Kidney epithelial cell (primary cell): ENCODE data around the gene GREB1. TPM values are rescaled to one million over a fixed set of nuclear protein-coding genes. Genes with fewer than 3 reads are reported as not detected.

Experiments used
- DNase-seq: peaks from one replicate; pipeline ENCODE4 v3.0.0-alpha.2; 2010; ENCODE audit warnings: low read depth
- H3K27me3 ChIP-seq: 2 replicates; pipeline ENCODE4 v1.6.0; 2011; ENCODE audit warnings: low read length; ENCODE audit not compliant: control insufficient read depth, insufficient read depth
- H3K36me3 ChIP-seq: 2 replicates; pipeline ENCODE4 v1.5.1; 2011; ENCODE audit warnings: low read length; ENCODE audit not compliant: control insufficient read depth, insufficient read depth
- H3K4me3 ChIP-seq: 2 replicates; pipeline ENCODE4 v1.5.1; 2011; ENCODE audit warnings: low read depth, mild to moderate bottlenecking, control low read depth, low read length
- total RNA-seq: library from RNA; depleted of rRNA; stranded (reverse); fragments of >200 nt; gene quantifications from 2 replicates; pipeline ENCODE4 v1.2.3, GENCODE V29; 2015
- TF ChIP-seq, protein P1 (sequence below): IDR thresholded peaks from 2 replicates; pipeline ENCODE4 v1.5.1; 2011; ENCODE audit warnings: mild to moderate bottlenecking, moderate library complexity, low read length, control low read depth, inconsistent platforms; ENCODE audit not compliant: insufficient read depth, poor library complexity, severe bottlenecking

Gene GREB1, protein sequence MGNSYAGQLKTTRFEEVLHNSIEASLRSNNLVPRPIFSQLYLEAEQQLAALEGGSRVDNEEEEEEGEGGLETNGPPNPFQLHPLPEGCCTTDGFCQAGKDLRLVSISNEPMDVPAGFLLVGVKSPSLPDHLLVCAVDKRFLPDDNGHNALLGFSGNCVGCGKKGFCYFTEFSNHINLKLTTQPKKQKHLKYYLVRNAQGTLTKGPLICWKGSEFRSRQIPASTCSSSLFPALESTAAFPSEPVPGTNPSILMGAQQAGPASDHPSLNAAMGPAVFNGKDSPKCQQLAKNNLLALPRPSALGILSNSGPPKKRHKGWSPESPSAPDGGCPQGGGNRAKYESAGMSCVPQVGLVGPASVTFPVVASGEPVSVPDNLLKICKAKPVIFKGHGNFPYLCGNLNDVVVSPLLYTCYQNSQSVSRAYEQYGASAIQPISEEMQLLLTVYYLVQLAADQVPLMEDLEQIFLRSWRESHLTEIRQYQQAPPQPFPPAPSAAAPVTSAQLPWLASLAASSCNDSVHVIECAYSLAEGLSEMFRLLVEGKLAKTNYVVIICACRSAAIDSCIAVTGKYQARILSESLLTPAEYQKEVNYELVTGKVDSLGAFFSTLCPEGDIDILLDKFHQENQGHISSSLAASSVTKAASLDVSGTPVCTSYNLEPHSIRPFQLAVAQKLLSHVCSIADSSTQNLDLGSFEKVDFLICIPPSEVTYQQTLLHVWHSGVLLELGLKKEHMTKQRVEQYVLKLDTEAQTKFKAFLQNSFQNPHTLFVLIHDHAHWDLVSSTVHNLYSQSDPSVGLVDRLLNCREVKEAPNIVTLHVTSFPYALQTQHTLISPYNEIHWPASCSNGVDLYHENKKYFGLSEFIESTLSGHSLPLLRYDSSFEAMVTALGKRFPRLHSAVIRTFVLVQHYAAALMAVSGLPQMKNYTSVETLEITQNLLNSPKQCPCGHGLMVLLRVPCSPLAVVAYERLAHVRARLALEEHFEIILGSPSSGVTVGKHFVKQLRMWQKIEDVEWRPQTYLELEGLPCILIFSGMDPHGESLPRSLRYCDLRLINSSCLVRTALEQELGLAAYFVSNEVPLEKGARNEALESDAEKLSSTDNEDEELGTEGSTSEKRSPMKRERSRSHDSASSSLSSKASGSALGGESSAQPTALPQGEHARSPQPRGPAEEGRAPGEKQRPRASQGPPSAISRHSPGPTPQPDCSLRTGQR (N-terminal part only)
- 2.8 and 4.8 TPM in 2 replicates for total RNA-seq

DNA sequence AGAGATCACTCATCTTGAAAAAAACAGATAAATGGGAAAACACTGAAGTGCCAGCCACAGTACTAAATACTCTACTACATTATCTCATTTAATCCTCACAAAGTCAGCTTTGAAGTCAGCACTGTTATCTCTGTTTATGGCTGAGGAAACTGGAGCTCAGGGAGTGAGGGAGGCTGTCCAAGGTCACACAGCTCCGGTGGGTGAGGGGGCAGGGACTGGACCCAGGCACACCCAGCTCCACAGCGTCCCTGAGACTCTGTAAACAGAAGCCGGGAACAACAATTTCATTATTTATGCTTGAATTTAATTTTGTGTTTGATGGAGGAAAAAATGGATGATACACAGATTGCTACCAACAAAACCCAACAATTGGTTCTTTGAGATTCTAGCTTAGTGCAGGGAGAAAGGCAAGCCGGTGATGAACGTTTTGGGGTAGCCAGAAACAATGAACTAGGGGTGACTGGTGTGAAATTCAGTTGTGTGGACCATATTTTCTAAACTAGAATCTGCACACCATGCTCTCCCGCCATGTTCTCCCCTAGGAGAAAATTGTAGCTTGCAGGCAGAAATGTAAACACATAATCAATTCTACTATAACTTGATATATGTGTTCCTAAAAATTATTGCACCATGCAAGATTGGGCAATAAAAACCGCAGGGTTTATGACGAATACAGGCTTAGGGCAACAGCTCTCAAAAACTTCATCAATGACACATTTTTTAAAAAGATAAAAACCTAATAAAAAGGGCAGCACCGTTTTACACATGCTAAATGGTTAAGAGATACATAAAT is at the start of gene GREB1:
GREB1 (plus strand) TSS at position 768 of the 793 bp plus-strand sequence. CDS start 22,570 bp downstream, outside the sequence.
- TF ChIP-seq, protein P1, sequence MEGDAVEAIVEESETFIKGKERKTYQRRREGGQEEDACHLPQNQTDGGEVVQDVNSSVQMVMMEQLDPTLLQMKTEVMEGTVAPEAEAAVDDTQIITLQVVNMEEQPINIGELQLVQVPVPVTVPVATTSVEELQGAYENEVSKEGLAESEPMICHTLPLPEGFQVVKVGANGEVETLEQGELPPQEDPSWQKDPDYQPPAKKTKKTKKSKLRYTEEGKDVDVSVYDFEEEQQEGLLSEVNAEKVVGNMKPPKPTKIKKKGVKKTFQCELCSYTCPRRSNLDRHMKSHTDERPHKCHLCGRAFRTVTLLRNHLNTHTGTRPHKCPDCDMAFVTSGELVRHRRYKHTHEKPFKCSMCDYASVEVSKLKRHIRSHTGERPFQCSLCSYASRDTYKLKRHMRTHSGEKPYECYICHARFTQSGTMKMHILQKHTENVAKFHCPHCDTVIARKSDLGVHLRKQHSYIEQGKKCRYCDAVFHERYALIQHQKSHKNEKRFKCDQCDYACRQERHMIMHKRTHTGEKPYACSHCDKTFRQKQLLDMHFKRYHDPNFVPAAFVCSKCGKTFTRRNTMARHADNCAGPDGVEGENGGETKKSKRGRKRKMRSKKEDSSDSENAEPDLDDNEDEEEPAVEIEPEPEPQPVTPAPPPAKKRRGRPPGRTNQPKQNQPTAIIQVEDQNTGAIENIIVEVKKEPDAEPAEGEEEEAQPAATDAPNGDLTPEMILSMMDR, result no peak
- Histone ChIP-seq H3K27me3 (peaks cover 7% of the 10 kb centered on the region), H3K4me3 (no peak within 1 kb of the TSS), H3K36me3 (no peaks in the 10 kb centered on the region)
- no peak for DNase-seq

DNA sequence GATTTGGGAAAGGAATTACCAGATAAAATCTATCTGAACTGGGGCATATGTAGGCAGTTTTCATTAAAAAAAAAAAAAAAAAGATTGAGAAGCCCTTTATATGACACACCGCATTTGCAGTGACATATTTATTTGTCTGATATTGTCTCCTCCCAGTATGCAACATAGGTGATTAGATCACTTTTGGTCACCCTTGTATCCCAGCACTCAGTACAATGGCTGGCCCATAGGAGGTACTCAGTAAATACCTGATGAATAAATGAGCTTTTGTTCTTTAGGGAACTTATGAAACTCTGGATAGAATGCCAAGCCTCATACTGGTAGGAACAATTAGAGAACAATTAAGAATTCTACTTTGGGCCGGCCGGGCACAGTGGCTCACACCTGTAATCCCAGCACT is 45.0 kb upstream of the GREB1 start:
- H3K4me3 ChIP-seq, result no peak overlapping the region
- TF ChIP-seq, protein P1, result no peak
- no peaks in the 10 kb centered on the region for H3K36me3 ChIP-seq
- no peak for DNase-seq
- peaks cover 15% of the 10 kb centered on the region for H3K27me3 ChIP-seq

DNA sequence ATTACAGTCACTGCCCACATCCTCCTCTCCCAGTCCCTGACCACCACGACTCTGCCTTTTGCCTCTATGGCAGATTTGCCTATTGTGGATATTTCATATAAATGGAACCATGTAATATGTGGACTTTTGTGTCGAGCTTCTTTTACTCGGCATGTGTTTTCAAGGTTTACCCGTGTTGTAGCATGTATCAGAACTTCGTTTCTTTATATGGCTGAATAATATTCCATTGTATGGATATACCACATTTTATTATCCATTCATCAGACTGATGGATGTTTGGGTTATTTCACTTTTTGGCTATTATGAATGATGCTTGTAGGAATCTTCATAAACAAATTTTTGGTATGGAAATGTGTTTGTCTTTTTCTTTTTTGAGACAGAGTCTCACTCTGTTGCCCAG is 43.7 kb upstream of the GREB1 start:
- Histone ChIP-seq H3K36me3 (no peaks in the 10 kb centered on the region), H3K27me3 (peaks cover 8% of the 10 kb centered on the region), H3K4me3 (no peak overlapping the region)
- TF ChIP-seq, protein P1, result no peak
- no peak for DNase-seq

DNA sequence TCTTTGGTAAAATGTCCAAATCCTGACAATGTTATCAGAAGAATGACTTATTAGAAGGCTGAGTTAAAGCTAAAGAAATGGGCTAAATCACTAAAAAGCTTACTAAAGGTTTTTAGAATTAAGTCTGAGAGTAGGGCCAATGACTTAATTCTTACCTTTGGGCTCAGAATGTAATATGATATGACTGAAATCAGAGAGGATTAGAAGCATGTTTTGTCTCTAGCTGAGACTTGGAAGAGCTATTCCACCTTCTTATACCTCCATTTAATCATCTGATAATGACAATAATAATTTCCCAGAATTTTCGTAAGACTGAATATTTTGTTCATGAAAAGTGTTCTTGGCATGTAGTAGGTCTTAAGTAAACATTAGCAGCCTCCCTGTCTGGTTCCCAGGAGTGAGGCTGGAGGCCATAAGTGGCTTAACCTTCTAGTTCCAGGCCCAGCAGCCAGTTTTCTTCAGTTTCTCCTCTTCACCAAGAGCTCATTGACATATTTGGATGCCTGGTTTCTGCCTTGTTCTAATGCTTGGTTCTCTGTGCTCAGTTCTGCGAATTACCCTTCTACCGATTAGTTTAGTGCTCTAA is 42.4 kb upstream of the GREB1 start:
- TF ChIP-seq, protein P1, result no peak
- Histone ChIP-seq H3K4me3 (no peak overlapping the region), H3K27me3 (peaks cover 4% of the 10 kb centered on the region), H3K36me3 (no peaks in the 10 kb centered on the region)
- DNase-seq, result no peak

DNA sequence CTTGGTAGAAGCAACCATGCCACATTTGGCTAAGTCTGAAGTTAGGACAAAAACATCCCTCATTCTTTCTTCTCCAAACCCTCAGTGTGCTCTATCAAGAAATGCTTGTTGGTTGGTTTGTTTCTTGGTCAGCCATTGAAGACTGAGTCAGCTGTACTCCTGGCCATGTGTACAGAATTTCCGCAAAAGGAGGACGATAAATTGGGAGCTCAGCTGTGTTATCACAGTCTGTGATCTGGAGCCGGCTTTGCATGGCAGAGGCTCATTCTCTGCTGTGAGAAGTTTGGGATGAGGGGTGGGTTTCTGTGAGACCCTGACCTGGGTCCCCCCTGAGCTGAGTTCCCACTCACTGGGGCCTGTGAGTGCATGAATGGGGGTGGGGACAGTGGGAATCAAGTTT is 41.6 kb upstream of the GREB1 start:
- Histone ChIP-seq H3K36me3 (no peaks in the 10 kb centered on the region), H3K27me3 (peaks cover 4% of the 10 kb centered on the region), H3K4me3 (no peak overlapping the region)
- no peak for DNase-seq
- TF ChIP-seq, protein P1, result no peak
